Mucosa of rectum (tissue), 2 donors: ENCODE measurements around the gene YPEL2.

ENCODE experiments used
- H3K27ac ChIP-seq, 2 donors: one replicate each; pipeline ENCODE4 v1.7.0; 2013; ENCODE audit warnings: inconsistent platforms in 2 of 2, low read depth in 2 of 2, low read length in 2 of 2
- H3K27me3 ChIP-seq, 2 donors: one replicate each; pipeline ENCODE4 v1.7.0; 2013; ENCODE audit warnings: low read length in 2 of 2; ENCODE audit not compliant: control insufficient read depth in 2 of 2, insufficient read depth in 2 of 2
- H3K36me3 ChIP-seq, 2 donors: one replicate each; pipeline ENCODE4 v1.7.0; 2013; ENCODE audit warnings: low read length in 2 of 2; ENCODE audit not compliant: control insufficient read depth in 2 of 2, insufficient read depth in 2 of 2
- H3K4me1 ChIP-seq, 2 donors: one replicate each; pipeline ENCODE4 v1.7.0; 2013; ENCODE audit warnings: low read length in 2 of 2, mild to moderate bottlenecking in 1 of 2; ENCODE audit not compliant: control insufficient read depth in 2 of 2, insufficient read depth in 2 of 2
- H3K4me3 ChIP-seq, 2 donors: one replicate each; pipeline ENCODE4 v1.7.0; 2013; ENCODE audit warnings: low read length in 2 of 2
- H3K9ac ChIP-seq, 2 donors: one replicate each; pipeline ENCODE4 v1.7.0; 2013; ENCODE audit warnings: low read length in 2 of 2, low read depth in 1 of 2, mild to moderate bottlenecking in 1 of 2
- H3K9me3 ChIP-seq, 2 donors: one replicate each; pipeline ENCODE4 v1.7.0; 2013; ENCODE audit warnings: low read length in 2 of 2; ENCODE audit not compliant: control insufficient read depth in 2 of 2
- donor health status: healthy.
- donor health status: Normal muscosa, but diverticular disease.

The YPEL2 gene

GRCh38 chr17:59376506-59376905 is 45.1 kb downstream of the YPEL2 start:
- Histone ChIP-seq H3K9me3 (no peaks in the 10 kb centered on the region), H3K9ac (no peak overlapping the region), H3K36me3 (no peaks in the 10 kb centered on the region), H3K27me3 (no peaks in the 10 kb centered on the region), H3K4me1 (peaks cover 57 to 70% of the 10 kb centered on the region in 2 donors), H3K4me3 (no peak overlapping the region), H3K27ac (no peak overlapping the region)

DNA sequence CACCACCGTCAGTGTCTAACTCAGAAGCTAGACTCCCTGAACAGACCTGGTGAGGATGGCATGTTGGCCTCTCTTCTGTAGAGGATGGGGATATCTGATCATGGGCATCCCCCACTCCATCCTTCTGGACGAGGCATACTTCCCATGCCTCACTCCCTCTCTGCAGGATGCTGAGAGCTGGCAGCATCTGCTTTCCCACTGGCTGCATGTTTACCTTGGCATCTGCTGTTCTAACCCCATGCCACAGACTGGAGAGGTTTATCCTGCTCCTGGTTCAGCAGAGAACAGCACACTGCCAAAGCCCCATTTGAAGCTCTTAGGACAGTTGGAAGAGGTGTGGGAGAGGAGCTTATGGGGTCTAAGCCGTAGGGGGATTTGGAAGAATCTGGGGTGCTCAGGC is 46.0 kb downstream of the YPEL2 start:
- Histone ChIP-seq H3K9ac (no peak overlapping the region), H3K27ac (peak overlapping the region in 1 of 2 donors; percentile 83), H3K9me3 (no peaks in the 10 kb centered on the region), H3K4me1 (peaks cover 56 to 69% of the 10 kb centered on the region in 2 donors), H3K27me3 (no peaks in the 10 kb centered on the region), H3K36me3 (no peaks in the 10 kb centered on the region), H3K4me3 (no peak overlapping the region)

GRCh38 chr17:59378675-59379074 is 47.2 kb downstream of the YPEL2 start:
- Histone ChIP-seq H3K4me3 (peak overlapping the region; percentile 6 to 10), H3K27me3 (no peaks in the 10 kb centered on the region), H3K4me1 (peaks cover 44 to 60% of the 10 kb centered on the region in 2 donors), H3K36me3 (no peaks in the 10 kb centered on the region), H3K27ac (peak overlapping the region; percentile 76 to 83), H3K9ac (peak overlapping the region in 1 of 2 donors; percentile 7), H3K9me3 (no peaks in the 10 kb centered on the region)

GRCh38 chr17:59380474-59380873 is 49.0 kb downstream of the YPEL2 start:
- Histone ChIP-seq H3K36me3 (no peaks in the 10 kb centered on the region), H3K4me1 (peaks cover 37 to 43% of the 10 kb centered on the region in 2 donors), H3K9ac (no peak overlapping the region), H3K27me3 (no peaks in the 10 kb centered on the region), H3K27ac (peak overlapping the region; percentile 66 to 67), H3K9me3 (no peaks in the 10 kb centered on the region), H3K4me3 (no peak overlapping the region)

GRCh38 chr17:59381716-59382570 is 50.5 kb downstream of the YPEL2 start:
- Histone ChIP-seq H3K4me3 (no peak overlapping the region), H3K4me1 (peaks cover 37 to 40% of the 10 kb centered on the region in 2 donors)

GRCh38 chr17:59383893-59384292 is 52.4 kb downstream of the YPEL2 start:
- Histone ChIP-seq H3K9ac (no peak overlapping the region), H3K27ac (no peak overlapping the region), H3K27me3 (no peaks in the 10 kb centered on the region), H3K36me3 (peaks cover 0 to 4% of the 10 kb centered on the region in 2 donors), H3K4me1 (peaks cover 26 to 28% of the 10 kb centered on the region in 2 donors), H3K4me3 (no peak overlapping the region), H3K9me3 (no peaks in the 10 kb centered on the region)

More at GRCh38 chr17:59381716-59382570, 50.5 kb downstream of the YPEL2 start:
- H3K27ac ChIP-seq: peak overlapping the region; percentile 66 to 67
- H3K36me3 ChIP-seq: no peaks in the 10 kb centered on the region
- no peaks in the 10 kb centered on the region for H3K27me3 ChIP-seq
- peak overlapping the region in 1 of 2 donors; percentile 21 for H3K9ac ChIP-seq
- H3K9me3 ChIP-seq: no peaks in the 10 kb centered on the region

DNA sequence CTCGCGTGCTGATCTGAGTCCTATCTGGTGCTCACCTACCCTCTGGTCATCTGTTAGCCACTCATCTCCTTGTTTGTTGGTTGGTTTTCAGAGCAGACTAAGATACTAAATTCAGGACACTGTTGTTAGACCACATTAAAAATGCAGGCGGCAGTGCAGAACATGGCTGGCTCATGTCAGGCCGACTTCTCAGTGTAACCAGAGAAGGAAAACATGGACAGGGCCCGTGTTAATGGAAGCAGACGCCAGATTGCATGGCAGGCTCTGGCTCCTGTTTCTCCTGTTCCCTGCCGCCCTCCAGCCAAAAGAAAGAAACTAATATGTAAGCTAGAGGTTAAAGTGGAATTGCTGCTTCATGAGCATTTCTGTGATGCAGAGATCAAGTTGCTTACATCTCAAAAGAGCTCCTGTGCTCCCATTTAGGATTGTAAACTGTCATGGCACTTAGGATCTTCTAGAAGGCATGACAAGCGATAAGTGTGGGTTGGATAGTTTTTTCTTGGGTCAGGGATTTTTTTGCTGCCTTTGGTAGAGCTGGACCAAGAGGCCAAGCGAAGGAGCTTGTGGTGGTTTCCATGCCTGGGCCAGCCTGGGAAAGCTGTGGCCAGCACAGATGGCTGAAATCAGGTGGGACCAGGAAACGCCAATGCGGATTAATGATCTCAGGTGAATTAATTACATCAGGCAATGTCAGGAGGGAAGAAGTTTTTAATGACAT is 56.1 kb downstream of the YPEL2 start:
- no peak overlapping the region for H3K27ac ChIP-seq

DNA sequence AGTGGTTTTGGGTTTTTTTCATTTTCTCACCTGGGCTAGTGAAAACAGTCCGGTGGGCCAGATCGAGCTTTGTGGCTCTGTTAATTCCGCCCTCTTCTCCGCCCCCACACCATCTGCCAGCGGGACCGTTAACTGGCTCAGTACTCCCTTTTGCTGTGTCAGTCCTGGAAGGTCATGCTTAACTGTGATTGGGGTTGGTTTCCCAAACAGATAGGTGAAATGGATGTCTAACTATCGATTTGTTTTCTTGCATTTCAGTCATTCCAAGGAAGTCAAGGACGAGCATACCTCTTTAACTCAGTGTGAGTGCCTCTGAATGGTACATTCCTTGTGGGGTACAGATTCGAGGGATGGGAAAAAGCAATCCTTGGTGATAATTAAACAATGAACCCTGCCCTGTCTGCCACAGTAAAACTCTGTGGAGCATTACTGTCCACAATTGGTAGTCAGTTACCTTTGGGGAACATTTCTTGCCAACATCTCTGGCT is 56.7 kb downstream of the YPEL2 start:
- H3K9me3 ChIP-seq: no peaks in the 10 kb centered on the region
- no peak overlapping the region for H3K27ac ChIP-seq
- no peaks in the 10 kb centered on the region for H3K4me1 ChIP-seq
- no peak overlapping the region for H3K4me3 ChIP-seq
- H3K9ac ChIP-seq: no peak overlapping the region
- H3K27me3 ChIP-seq: no peaks in the 10 kb centered on the region
- H3K36me3 ChIP-seq: peaks cover 14% of the 10 kb centered on the region in 2 donors

More for the DNA sequence above, 56.1 kb downstream of the YPEL2 start:
- no peaks in the 10 kb centered on the region for H3K9me3 ChIP-seq
- H3K27me3 ChIP-seq: no peaks in the 10 kb centered on the region
- no peak overlapping the region for H3K9ac ChIP-seq
- H3K4me3 ChIP-seq: no peak overlapping the region
- H3K4me1 ChIP-seq: peaks cover 0 to 3% of the 10 kb centered on the region in 2 donors
- peaks cover 14% of the 10 kb centered on the region in 2 donors for H3K36me3 ChIP-seq

DNA sequence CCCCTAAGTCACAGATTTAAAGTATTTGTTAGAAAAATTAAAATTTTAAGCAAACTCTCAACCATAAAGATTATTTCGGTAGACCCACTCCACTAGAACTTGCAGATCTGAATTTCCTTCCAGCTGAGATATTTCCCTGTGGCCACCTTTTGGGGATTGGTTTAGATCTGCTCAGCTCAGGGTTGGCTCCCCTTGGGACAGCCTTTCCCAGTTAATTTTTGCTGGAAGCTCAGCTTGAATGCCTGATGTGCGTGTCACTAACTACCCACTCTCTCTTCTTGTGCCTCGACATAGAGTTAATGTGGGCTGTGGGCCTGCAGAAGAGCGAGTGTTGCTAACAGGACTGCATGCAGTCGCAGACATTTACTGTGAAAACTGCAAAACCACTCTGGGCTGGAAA is 57.6 kb downstream of the YPEL2 start:
- no peak overlapping the region for H3K9ac ChIP-seq
- H3K27ac ChIP-seq: no peak overlapping the region
- no peaks in the 10 kb centered on the region for H3K9me3 ChIP-seq
- H3K36me3 ChIP-seq: peaks cover 14% of the 10 kb centered on the region in 2 donors
- no peak overlapping the region for H3K4me3 ChIP-seq
- no peaks in the 10 kb centered on the region for H3K27me3 ChIP-seq
- H3K4me1 ChIP-seq: no peaks in the 10 kb centered on the region

DNA sequence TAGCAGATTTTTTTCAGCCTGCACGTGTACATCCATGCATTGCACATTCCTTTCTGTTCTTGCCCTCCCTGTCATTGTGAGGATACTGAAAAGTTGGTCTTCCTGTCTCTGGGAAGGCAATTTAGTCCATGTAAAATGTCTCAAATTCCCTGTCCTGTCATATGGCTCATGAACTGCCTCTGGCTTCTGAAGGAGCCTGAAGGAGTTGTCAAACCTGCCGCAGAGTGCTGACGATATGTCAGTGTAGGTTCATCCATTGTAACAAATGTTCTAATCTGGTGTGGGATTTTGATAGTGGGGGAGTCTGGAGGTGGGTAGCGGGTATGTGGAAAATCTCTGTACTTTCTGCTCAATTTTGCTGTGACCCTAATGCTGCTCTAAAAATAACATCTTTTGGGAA is 59.6 kb downstream of the YPEL2 start:
- Histone ChIP-seq H3K27ac (no peak overlapping the region), H3K4me1 (no peaks in the 10 kb centered on the region), H3K4me3 (no peak overlapping the region), H3K9me3 (no peaks in the 10 kb centered on the region), H3K27me3 (no peaks in the 10 kb centered on the region), H3K36me3 (peaks cover 17 to 20% of the 10 kb centered on the region in 2 donors), H3K9ac (no peak overlapping the region)
